BE2C (cell line): Measurements from ENCODE around the gene CCNY.

ENCODE experiments used
- DNase-seq: peaks from one replicate; pipeline ENCODE4 v3.0.0-alpha.2; 2020
- H3K27me3 ChIP-seq: fragments of 250-450 bp; sonication (Bioruptor Pico); 2 replicates; pipeline ENCODE4 v1.5.1; 2020; ENCODE audit warnings: mild to moderate bottlenecking
- H3K36me3 ChIP-seq: fragments of 250-450 bp; sonication (Bioruptor Pico); 2 replicates; pipeline ENCODE4 v1.5.1; 2020; ENCODE audit warnings: mild to moderate bottlenecking
- H3K4me1 ChIP-seq: fragments of 250-450 bp; sonication (Bioruptor Pico); 2 replicates; pipeline ENCODE4 v1.5.1; 2020
- H3K4me3 ChIP-seq: 2 replicates; pipeline ENCODE4 v1.5.1; 2011; ENCODE audit warnings: low read depth, low read length
- H3K9me3 ChIP-seq: fragments of 250-450 bp; sonication (Bioruptor Pico); 2 replicates; pipeline ENCODE4 v1.5.1; 2020
- TF ChIP-seq, protein P1 (sequence below): IDR thresholded peaks from 2 replicates; pipeline ENCODE4 v1.5.1; 2012; ENCODE audit warnings: mild to moderate bottlenecking, low read depth, low read length

CCNY gene

DNA sequence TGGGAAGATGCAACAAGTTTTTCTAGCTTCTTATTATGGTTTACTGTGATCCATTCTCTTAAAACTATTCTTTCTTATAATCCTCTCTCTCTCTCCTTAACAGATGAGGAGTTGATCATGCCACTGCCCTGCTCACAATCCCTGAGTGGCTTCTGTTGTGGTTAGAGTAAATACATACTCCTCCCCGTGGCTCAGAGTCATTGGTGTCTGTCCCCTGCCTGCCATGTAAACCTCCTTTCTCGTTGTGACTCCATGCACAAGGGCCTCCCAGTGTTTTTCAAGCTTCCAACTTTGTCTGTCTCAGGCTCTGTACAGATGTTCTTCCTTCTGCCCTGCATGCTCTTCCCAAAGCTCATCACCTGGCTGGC is 20.4 kb downstream of the CCNY start:
- TF ChIP-seq, protein P1, sequence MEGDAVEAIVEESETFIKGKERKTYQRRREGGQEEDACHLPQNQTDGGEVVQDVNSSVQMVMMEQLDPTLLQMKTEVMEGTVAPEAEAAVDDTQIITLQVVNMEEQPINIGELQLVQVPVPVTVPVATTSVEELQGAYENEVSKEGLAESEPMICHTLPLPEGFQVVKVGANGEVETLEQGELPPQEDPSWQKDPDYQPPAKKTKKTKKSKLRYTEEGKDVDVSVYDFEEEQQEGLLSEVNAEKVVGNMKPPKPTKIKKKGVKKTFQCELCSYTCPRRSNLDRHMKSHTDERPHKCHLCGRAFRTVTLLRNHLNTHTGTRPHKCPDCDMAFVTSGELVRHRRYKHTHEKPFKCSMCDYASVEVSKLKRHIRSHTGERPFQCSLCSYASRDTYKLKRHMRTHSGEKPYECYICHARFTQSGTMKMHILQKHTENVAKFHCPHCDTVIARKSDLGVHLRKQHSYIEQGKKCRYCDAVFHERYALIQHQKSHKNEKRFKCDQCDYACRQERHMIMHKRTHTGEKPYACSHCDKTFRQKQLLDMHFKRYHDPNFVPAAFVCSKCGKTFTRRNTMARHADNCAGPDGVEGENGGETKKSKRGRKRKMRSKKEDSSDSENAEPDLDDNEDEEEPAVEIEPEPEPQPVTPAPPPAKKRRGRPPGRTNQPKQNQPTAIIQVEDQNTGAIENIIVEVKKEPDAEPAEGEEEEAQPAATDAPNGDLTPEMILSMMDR: no peak
- DNase-seq: no peak
- H3K36me3 ChIP-seq: no peaks in the 10 kb centered on the region

DNA sequence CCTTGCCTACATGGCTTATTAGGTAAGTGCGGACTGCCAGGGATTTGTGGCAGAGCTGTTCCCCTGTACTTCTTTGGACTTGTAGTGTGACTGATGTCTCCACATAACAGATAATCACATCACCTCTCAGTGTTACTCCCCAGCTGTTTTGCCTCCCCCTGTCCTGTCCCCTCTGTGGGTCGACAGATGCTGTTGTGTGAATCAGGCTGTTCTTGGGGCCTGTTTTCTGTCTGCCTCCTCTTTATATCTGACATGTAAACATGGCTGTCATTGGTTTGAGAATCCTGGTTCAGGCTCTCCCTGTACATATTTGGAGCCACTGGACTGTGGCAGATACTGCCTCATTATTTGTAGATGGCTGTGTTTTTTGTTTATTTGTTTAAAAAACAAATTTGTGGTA is 22.7 kb downstream of the CCNY start:
- DNase-seq: peak; percentile 33
- Histone ChIP-seq H3K27me3 (no peaks in the 10 kb centered on the region), H3K36me3 (no peaks in the 10 kb centered on the region), H3K4me1 (no peaks in the 10 kb centered on the region), H3K4me3 (no peak overlapping the region), H3K9me3 (no peaks in the 10 kb centered on the region)
- TF ChIP-seq, protein P1: no peak

More for the DNA sequence above, 20.4 kb downstream of the CCNY start:
- Histone ChIP-seq H3K9me3 (no peaks in the 10 kb centered on the region), H3K4me3 (no peak overlapping the region), H3K27me3 (no peaks in the 10 kb centered on the region), H3K4me1 (no peaks in the 10 kb centered on the region)

DNA sequence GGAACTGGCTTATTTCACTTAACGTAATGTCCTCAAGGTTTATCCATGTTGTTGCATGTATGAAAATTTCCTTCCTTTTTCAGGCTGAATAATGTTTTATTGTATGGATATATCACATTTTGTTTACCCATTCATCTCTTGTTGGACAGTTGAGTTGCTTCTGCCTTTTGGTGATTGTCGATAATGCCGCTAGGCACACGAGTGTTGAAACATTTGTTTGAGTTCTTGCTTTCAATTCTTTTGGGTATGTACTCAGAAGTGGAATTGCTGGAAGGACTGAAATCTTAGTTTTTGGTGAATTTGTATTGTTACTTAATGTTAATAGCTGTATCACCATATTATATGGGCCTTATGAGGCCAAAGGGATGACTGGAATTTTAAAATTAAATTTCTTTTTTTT is 23.6 kb downstream of the CCNY start:
- TF ChIP-seq, protein P1: no peak
- H3K9me3 ChIP-seq: no peaks in the 10 kb centered on the region
- H3K4me3 ChIP-seq: no peak overlapping the region
- H3K36me3 ChIP-seq: no peaks in the 10 kb centered on the region
- H3K4me1 ChIP-seq: no peaks in the 10 kb centered on the region; the same call in 1 of the 2 replicates
- H3K27me3 ChIP-seq: no peaks in the 10 kb centered on the region
- DNase-seq: no peak

DNA sequence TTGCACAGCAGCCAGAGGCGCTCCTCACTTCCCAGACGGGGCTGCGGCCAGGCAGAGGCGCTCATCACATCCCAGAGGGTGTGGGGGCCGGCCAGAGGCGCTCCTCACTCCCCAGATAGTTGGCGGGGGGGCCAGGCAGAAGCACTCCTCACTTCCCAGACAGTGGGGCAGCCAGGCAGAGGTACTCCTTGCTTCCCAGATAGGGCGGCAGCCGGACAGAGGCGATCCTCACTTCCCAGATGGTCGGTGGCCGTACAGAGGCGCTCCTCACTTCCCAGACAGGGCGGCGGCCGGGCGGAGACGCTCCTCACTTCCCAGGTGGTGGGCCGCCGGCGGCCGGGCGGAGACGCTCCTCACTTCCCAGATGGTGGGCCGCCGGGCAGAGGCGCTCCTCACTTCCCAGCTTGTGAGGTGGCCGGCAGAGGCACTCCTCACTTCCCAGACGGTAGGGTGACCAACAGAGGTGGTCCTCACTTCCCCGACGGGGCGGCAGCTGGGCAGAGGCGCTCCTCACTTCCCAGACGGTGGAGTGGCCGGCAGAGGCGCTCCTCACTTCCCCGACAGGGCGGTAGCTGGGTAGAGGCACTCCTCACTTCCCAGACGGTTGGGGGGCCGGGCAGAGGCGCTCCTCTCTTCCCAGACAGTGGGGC is 26.5 kb downstream of the CCNY start:
- Histone ChIP-seq H3K4me1 (no peaks in the 10 kb centered on the region; the same call in 1 of the 2 replicates), H3K36me3 (no peaks in the 10 kb centered on the region), H3K4me3 (no peak overlapping the region), H3K27me3 (no peaks in the 10 kb centered on the region), H3K9me3 (no peaks in the 10 kb centered on the region)
- DNase-seq: no peak
- TF ChIP-seq, protein P1: no peak

DNA sequence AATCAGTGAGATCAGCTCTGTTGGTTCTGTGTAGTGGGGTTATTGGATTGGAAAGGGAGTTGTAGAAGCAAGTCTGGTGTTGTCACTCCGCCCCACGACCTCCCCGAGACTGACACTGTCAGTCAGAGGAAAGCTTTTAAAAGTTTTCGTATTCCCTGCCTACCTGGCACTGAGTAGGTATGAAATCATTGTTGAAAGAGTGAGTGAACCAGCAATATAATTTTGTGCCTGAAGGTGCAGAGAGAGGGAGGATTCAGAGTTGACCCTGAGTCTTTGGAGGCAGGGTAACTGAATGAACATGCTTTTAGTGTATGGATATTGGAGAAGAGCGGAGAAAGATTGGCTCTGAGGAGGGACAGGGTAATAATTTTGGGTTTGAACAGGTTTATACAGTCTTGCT is 27.3 kb downstream of the CCNY start:
- TF ChIP-seq, protein P1: no peak
- no peak for DNase-seq
- no peaks in the 10 kb centered on the region for H3K27me3 ChIP-seq
- H3K36me3 ChIP-seq: no peaks in the 10 kb centered on the region
- no peaks in the 10 kb centered on the region; the same call in 1 of the 2 replicates for H3K4me1 ChIP-seq
- H3K9me3 ChIP-seq: no peaks in the 10 kb centered on the region
- no peak overlapping the region for H3K4me3 ChIP-seq

DNA sequence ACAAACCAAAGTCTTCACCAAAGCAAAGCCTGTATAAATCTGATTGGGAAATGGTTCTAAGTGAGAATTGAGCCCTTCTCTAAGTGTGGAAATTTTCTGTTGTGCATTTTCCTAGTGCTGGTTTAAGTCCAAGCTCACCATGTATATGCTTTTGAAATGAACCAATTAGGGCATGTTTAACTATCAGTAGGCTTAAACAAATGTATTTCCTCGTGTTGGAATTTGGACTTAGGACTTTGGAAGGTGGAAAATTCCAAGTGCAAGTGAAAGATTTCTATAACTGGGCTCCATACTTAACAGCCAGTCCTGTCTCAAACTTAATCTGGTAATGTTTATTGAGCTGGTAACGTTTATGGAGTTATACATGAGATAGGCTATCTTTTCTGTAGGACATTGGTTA is 28.5 kb downstream of the CCNY start:
- no peak for DNase-seq
- Histone ChIP-seq H3K9me3 (no peaks in the 10 kb centered on the region), H3K27me3 (no peaks in the 10 kb centered on the region), H3K4me3 (no peak overlapping the region), H3K4me1 (no peaks in the 10 kb centered on the region; the same call in 1 of the 2 replicates), H3K36me3 (no peaks in the 10 kb centered on the region)
- TF ChIP-seq, protein P1: no peak
